Measurements from ENCODE around the gene OSBPL8. TPM values are rescaled to one million over a fixed set of nuclear protein-coding genes. Genes with fewer than 3 reads are reported as not detected.
A peak's percentile ranks its signal among the peaks of the same experiment; 100 is the strongest.
"Not testable (repeated sequence)": the region's sequence is repeated elsewhere in the genome, so short reads cannot be mapped to it uniquely, and the experiment has no call there.

OSBPL8 gene
- total RNA-seq, 2 experiments from 2014 or later = 101 TPM

DNA sequence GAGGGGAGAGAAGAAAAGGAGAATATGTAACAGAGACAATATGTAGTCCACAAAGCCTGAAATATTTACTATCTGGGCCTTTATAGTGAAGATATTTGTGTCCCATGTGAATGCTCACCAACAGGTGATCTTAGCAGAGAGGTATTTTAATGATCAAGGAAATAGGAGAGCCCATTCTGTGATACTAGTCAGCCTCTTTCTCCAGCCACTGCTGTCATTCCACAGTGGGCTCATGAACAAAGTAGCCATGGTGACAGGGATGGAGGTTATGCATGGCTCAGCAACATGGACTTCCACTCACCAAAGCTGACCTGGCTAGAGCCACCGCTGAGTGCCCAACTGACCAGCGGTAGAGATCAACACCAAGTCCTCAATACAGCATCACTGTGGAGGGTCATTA lies 58.2 kb downstream of the OSBPL8 start:
- DNase-seq = no peak
- H3K36me3 Mint-ChIP-seq = peaks cover 41% of the 10 kb centered on the region
- H3K4me1 Mint-ChIP-seq = peaks cover 1% of the 10 kb centered on the region
- peaks cover 11% of the 10 kb centered on the region for H3K9me3 Mint-ChIP-seq
- H3K27me3 Mint-ChIP-seq = no peaks in the 10 kb centered on the region
- H3K27ac Mint-ChIP-seq = no peak overlapping the region
- POLR2A ChIA-PET = no interaction called here
- no peak overlapping the region for H3K4me3 Mint-ChIP-seq
- ATAC-seq (ENCODE audit: low read depth) = no peak

DNA sequence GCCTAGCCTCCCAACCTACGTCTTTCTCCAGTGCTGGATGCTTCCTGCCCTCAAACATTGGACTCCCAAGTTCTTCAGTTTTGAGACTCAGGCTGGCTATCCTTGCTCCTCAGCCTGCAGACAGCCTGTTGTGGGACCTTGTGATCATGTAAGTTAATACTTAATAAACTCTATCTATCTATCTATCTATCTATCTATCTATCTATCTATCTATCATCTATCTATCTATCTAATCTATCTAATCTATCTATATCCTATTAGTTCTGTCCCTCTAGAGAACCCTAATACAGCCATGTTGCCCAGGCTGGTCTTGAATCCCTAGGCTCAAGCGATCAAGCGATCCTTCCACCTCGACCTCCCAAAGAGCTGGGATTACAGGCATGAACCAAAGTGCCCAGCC lies 60.4 kb downstream of the OSBPL8 start:
- DNase-seq; H3K27me3 Mint-ChIP-seq; H3K27ac Mint-ChIP-seq; ATAC-seq (ENCODE audit: low read depth); H3K4me3 Mint-ChIP-seq; POLR2A ChIA-PET; H3K4me1 Mint-ChIP-seq: not testable (repeated sequence)
- H3K9me3 Mint-ChIP-seq = peaks cover 17% of the 10 kb centered on the region
- H3K36me3 Mint-ChIP-seq = peaks cover 46% of the 10 kb centered on the region

DNA sequence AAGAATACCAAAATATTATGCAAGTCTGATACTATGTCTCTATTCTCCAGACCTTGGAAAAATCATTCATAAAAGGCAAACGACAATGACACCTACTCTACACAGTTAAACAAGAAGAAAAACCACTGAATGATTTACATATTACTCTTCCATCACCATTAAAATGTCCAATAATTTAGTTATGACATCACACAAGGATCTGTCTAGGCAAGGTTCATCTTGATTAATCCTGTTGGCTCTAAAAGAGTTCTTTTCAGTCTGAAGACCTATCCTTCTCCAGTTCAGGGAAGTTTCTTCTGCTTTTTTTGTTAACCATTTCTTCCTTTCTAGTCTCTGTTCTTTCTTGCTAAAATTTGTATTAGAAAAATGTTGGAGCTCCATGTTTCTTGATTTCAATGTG lies 64.0 kb downstream of the OSBPL8 start:
- Mint-ChIP-seq H3K27me3 (no peaks in the 10 kb centered on the region), H3K27ac (no peak overlapping the region), H3K4me3 (no peak overlapping the region), H3K36me3 (peaks cover 47% of the 10 kb centered on the region), H3K4me1 (peaks cover 4% of the 10 kb centered on the region), H3K9me3 (peaks cover 25% of the 10 kb centered on the region)
- POLR2A ChIA-PET = interaction anchor here (0.5 to 0.6 kb wide), 2 partner anchors 35 to 380 kb away, joined by 3 read pairs; no protein-coding TSS in a partner anchor
- ATAC-seq (ENCODE audit: low read depth) (no peak), DNase-seq (no peak)

DNA sequence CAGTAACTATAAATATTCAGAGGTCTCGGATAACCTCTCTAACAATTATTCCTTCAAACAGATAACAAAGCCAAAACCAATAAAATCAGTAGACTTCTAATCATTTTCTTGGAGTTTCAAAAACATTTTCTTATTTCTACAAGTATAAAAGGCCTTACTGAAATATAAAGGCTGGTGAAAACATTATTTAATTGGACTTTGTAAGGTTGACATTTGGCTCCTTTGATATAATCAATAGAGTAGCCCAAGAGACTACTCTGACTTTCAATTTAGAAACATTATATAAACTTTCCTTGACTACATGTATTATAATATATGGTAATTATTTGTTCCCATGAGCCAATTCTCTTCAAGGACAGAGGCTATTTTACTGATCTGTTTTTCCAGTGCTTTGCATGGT lies 68.3 kb downstream of the OSBPL8 start:
- no peak overlapping the region for H3K4me3 Mint-ChIP-seq
- POLR2A ChIA-PET = interaction anchor here (1.0 kb wide), 1 partner anchor 11 kb away, joined by 3 read pairs; no protein-coding TSS in a partner anchor
- DNase-seq = no peak
- H3K27me3 Mint-ChIP-seq = no peaks in the 10 kb centered on the region
- no peak for ATAC-seq (ENCODE audit: low read depth)
- H3K9me3 Mint-ChIP-seq = peaks cover 17% of the 10 kb centered on the region
- no peak overlapping the region for H3K27ac Mint-ChIP-seq
- peaks cover 10% of the 10 kb centered on the region for H3K4me1 Mint-ChIP-seq
- peaks cover 56% of the 10 kb centered on the region for H3K36me3 Mint-ChIP-seq

DNA sequence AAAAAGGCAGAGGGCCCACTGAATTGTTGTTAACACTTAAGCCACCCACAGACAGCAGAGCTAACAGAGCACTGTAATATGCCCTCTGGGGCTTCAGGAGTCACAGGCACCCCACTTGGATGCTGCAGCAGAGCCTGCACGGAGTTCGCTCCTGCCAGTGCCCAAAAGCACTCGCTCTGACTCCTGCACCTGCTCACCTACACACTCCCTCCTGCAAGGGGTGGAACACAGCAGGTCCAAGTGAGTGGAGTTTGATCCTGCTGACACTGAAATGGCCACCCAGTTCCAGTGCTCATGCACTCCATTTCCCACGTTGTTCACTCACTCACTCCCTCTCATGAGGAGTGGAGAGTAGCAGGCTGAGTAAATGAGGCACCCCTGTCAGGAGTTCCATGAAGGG lies 68.8 kb downstream of the OSBPL8 start:
- ATAC-seq (ENCODE audit: low read depth) = no peak
- H3K4me1 Mint-ChIP-seq = peaks cover 10% of the 10 kb centered on the region
- DNase-seq = no peak
- no peaks in the 10 kb centered on the region for H3K27me3 Mint-ChIP-seq
- peaks cover 17% of the 10 kb centered on the region for H3K9me3 Mint-ChIP-seq
- POLR2A ChIA-PET = interaction anchor here (1.0 kb wide), 1 partner anchor 10 kb away, joined by 3 read pairs; no protein-coding TSS in a partner anchor
- H3K27ac Mint-ChIP-seq = no peak overlapping the region
- no peak overlapping the region for H3K4me3 Mint-ChIP-seq
- peaks cover 54% of the 10 kb centered on the region for H3K36me3 Mint-ChIP-seq

DNA sequence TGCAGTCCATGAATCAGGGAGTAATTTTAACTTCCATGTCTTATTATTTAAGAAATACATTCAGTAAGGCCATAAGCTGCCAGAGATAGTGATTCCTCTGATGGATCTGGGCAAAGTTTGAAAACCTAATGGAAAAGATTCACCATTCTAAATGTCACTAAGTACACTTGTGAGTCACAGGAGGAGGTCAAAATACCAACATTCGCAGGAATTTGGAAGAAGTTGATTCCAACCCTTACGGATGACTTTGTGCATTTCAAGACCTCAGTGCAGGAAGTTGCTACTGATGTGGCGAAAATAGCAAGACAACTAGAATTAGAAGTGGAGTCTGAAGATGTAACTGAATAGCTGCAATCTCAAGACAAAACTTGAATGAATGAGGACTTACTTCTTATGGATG lies 69.8 kb downstream of the OSBPL8 start:
- Mint-ChIP-seq H3K4me3 (no peak overlapping the region), H3K27me3 (no peaks in the 10 kb centered on the region), H3K4me1 (peaks cover 10% of the 10 kb centered on the region), H3K27ac (no peak overlapping the region), H3K9me3 (peaks cover 17% of the 10 kb centered on the region), H3K36me3 (peaks cover 46% of the 10 kb centered on the region)
- POLR2A ChIA-PET = no interaction called here
- ATAC-seq (ENCODE audit: low read depth) = no peak
- DNase-seq = no peak

DNA sequence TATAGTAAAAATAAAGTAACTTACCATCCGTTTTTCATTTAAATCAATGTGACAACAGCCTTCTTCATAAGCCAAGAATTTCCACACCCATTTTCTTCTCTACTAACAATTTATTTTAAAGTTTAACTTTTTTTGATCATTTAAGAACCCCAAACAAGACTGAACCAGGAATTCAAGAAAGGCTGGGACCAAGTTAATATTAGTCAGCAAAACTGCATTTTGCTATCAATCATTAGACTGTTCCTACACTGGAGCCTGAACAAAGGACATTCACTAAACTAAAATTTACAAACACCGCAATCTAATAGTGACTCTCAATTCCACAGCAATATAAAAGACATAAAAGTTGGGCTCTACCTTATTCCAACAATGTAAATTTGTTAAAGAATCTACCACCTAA lies 73.6 kb downstream of the OSBPL8 start:
- H3K4me1 Mint-ChIP-seq = peaks cover 14% of the 10 kb centered on the region
- no peaks in the 10 kb centered on the region for H3K27me3 Mint-ChIP-seq
- DNase-seq = no peak
- no peaks in the 10 kb centered on the region for H3K9me3 Mint-ChIP-seq
- H3K4me3 Mint-ChIP-seq = no peak overlapping the region
- no peak overlapping the region for H3K27ac Mint-ChIP-seq
- peaks cover 38% of the 10 kb centered on the region for H3K36me3 Mint-ChIP-seq
- POLR2A ChIA-PET = no interaction called here
- no peak for ATAC-seq (ENCODE audit: low read depth)

DNA sequence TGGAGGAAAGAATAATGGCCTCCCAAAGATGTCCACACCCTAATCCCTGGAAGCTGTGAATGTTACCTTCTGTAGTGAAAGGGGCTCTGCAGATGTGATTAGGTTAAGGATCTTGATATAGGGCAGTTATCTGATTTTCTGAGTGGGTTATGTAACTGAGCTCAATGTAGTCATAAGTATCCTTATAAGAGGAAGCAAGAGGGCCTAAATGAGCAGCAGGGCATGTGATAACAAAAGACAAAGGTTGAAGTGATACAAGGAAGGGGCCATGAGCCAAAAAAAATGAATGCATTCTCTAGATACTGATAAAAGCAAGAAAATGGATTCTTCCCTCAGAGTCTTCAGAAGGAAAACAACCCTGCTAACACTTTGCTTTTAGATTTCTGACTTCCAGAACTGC lies 78.8 kb downstream of the OSBPL8 start:
- DNase-seq = no peak
- Mint-ChIP-seq H3K9me3 (no peaks in the 10 kb centered on the region), H3K27ac (peak overlapping the region; percentile 46), H3K27me3 (no peaks in the 10 kb centered on the region), H3K36me3 (peaks cover 32% of the 10 kb centered on the region), H3K4me1 (peaks cover 12% of the 10 kb centered on the region), H3K4me3 (no peak overlapping the region)
- POLR2A ChIA-PET = interaction anchor here (1.4 kb wide), 1 partner anchor 10 kb away, joined by 3 read pairs; no protein-coding TSS in a partner anchor
- no peak for ATAC-seq (ENCODE audit: low read depth)

DNA sequence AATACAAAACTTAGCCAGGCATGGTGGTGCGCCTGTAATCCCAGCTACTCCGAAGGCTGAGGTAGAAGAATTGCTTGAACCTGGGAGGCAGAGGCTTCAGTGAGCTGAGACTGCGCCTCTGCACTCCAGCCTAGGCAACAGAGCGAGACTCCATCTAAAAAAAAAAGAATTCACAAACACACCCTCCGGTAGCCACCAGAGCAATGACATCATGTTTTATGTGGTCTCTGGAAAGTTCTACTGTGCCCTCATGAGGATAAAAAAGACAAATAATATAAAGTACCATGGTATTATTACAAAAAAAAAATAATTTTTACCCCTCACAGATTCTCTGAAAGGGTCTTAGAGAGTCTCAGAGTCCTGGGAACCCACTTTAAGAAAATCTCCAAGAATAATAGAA lies 81.5 kb downstream of the OSBPL8 start:
- ATAC-seq (ENCODE audit: low read depth) = no peak
- no peak for DNase-seq
- no peak overlapping the region for H3K4me3 Mint-ChIP-seq
- no peaks in the 10 kb centered on the region for H3K9me3 Mint-ChIP-seq
- no peaks in the 10 kb centered on the region for H3K27me3 Mint-ChIP-seq
- POLR2A ChIA-PET = no interaction called here
- H3K36me3 Mint-ChIP-seq = peaks cover 25% of the 10 kb centered on the region
- no peak overlapping the region for H3K27ac Mint-ChIP-seq
- peaks cover 12% of the 10 kb centered on the region for H3K4me1 Mint-ChIP-seq

DNA sequence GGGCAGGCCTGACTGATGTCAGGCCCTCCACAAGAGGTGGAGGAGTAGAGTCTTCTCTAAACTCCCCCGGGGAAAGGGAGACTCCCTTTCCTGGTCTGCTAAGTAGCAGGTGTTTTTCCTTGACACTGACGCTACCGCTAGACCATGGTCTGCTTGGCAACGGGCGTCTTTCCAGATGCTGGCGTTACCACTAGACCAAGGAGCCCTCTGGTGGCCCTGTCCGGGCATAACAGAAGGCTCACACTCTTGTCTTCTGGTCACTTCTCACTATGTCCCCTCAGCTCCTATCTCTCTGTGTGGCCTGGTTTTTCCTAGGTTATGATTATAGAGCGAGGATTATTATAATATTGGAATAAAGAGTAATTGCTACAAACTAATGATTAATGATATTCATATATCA lies 86.7 kb downstream of the OSBPL8 start:
- H3K4me1 Mint-ChIP-seq; H3K27ac Mint-ChIP-seq; H3K4me3 Mint-ChIP-seq; POLR2A ChIA-PET; H3K9me3 Mint-ChIP-seq; DNase-seq; H3K27me3 Mint-ChIP-seq; ATAC-seq (ENCODE audit: low read depth); H3K36me3 Mint-ChIP-seq: not testable (repeated sequence)

DNA sequence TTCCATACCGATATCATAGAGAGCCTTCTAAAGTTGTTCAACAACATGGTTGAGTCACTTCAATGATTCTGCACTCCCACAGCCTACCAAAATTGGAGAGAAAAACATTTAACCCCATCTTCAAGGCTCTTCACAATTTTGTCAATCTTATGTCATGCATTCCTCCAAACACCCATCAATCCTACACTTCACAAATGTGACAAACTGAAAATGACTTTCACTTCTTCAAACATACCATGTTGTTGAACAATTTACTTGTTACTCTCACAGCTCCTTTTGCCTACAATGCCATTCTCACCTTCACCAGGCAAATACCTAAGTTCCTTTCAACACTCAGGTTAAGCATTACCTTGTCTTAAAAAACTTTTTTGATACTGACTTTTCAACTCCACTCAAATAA lies 88.0 kb downstream of the OSBPL8 start:
- Mint-ChIP-seq H3K27me3 (no peaks in the 10 kb centered on the region), H3K36me3 (peaks cover 4% of the 10 kb centered on the region), H3K4me1 (peaks cover 6% of the 10 kb centered on the region), H3K4me3 (no peak overlapping the region), H3K27ac (no peak overlapping the region), H3K9me3 (no peaks in the 10 kb centered on the region)
- ATAC-seq (ENCODE audit: low read depth) = no peak
- DNase-seq = no peak
- POLR2A ChIA-PET = no interaction called here

DNA sequence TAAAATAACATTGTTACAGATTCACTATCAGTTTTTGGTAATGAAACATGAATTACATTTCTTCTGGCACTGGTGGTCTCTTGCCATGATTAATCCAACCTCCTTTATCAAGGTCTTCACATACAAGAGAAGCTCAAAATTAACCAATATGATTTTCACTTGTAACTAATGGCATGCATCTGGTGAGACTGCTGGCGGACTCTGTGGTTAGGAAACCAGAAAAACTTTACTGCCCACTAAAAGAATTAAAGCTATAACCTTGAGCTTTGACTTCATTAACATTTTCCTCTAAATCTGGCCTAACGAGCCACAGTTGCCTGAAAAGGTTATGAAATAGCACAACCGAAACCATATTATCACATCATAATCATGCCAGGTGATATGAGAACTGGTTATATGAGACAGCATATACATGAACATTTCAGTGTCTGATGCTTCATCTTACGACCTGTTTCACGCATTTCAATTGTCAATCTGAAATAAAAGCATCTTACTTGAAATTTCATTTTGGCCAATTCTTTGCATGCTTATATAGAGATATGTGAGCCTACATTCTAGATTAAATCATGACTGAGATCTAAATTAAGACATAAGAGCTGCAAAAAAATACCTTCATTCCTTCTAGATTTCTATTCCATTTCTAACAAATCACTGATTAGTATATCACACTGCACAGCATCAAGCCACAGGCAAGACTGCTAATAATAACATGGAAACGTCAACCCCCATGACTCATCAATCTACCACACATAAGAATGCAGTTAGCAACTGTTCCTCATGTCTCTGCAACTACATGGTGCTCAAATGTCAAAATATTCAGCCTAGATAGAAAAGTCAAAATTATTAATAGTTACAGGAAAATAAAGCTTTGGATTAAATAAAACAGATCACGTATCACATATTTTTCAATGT lies 89.3 kb downstream of the OSBPL8 start:
- Mint-ChIP-seq H3K4me3 (no peak overlapping the region), H3K36me3 (peaks cover 4% of the 10 kb centered on the region), H3K4me1 (peaks cover 6% of the 10 kb centered on the region), H3K9me3 (no peaks in the 10 kb centered on the region), H3K27ac (no peak overlapping the region), H3K27me3 (no peaks in the 10 kb centered on the region)
- POLR2A ChIA-PET = no interaction called here
- ATAC-seq (ENCODE audit: low read depth) = no peak
- no peak for DNase-seq

DNA sequence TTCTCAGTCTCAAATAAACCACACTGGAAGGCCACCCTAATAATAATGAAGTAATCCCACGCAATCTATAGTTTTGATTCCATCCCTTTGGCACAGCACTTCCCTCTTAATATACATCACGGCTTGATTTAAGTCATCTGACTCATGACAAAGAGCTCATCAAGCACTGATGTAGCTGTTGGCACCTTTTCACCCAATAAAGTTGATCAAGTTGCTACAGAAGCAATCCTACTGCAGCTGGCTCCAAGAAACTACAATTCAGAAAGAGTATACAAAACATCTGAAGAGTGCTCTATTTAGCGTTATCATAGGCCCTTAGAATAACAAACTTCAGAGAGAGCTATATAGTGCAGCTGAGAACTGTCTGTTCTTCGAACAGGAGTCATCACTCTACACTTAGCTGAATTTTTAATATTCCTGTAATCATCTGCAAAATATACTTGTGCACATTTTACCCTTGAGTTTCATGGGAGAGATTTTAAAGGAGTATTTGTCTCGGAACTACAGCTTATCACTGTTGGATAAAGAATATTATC lies 94.9 kb downstream of the OSBPL8 start:
- no peak overlapping the region for H3K27ac Mint-ChIP-seq
- POLR2A ChIA-PET = no interaction called here

DNA sequence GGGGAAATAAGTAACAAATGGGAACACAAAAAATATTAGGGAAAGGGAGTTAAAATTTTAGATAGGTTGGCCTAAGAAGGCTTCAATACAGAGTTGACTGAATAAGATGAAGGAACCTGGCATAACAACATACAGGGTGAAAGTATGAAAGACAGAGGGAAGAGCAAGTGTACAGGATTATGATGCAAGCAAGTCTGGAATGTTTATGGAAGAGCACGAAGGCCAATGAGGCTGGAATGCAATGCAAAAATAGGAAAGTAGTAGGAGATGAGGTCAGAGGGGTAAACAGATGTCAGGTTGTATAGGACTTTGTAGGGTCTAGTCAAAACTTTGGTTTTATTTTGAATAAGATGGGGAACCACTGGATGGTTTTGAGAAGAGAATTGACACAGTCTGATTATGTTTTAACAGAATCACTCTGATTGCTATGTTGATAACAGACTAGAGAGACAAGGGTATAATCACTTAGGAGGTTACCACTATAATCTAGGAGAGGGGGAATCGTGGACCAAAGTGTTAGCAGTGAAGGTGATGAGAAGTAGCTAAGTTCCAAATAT lies 96.8 kb downstream of the OSBPL8 start:
- H3K27me3 Mint-ChIP-seq = no peaks in the 10 kb centered on the region
- POLR2A ChIA-PET = no interaction called here
- no peak for DNase-seq
- H3K27ac Mint-ChIP-seq = no peak overlapping the region
- H3K36me3 Mint-ChIP-seq = peaks cover 4% of the 10 kb centered on the region
- ATAC-seq (ENCODE audit: low read depth) = no peak
- H3K9me3 Mint-ChIP-seq = no peaks in the 10 kb centered on the region
- H3K4me1 Mint-ChIP-seq = peaks cover 9% of the 10 kb centered on the region
- H3K4me3 Mint-ChIP-seq = no peak overlapping the region

More for the DNA sequence above, 94.9 kb downstream of the OSBPL8 start:
- Mint-ChIP-seq H3K27me3 (no peaks in the 10 kb centered on the region), H3K36me3 (peaks cover 4% of the 10 kb centered on the region), H3K9me3 (no peaks in the 10 kb centered on the region), H3K4me1 (peaks cover 9% of the 10 kb centered on the region), H3K4me3 (no peak overlapping the region)
- ATAC-seq (ENCODE audit: low read depth) (no peak), DNase-seq (no peak)
